Astrocyte (in vitro differentiated cells and primary cell): ENCODE measurements around the gene ATXN1L.

Experiments used
- EZH2 ChIP-seq: IDR thresholded peaks from 2 replicates; pipeline ENCODE4 v1.6.1; 2012; ENCODE audit warnings: mild to moderate bottlenecking, low read length, inconsistent platforms; ENCODE audit not compliant: insufficient read depth
- TF ChIP-seq, protein P1 (sequence below): IDR thresholded peaks from 2 replicates; pipeline ENCODE4 v1.5.1; 2011; ENCODE audit warnings: low read depth, mild to moderate bottlenecking, inconsistent platforms, low read length, moderate library complexity; ENCODE audit not compliant: insufficient read depth

DNA sequence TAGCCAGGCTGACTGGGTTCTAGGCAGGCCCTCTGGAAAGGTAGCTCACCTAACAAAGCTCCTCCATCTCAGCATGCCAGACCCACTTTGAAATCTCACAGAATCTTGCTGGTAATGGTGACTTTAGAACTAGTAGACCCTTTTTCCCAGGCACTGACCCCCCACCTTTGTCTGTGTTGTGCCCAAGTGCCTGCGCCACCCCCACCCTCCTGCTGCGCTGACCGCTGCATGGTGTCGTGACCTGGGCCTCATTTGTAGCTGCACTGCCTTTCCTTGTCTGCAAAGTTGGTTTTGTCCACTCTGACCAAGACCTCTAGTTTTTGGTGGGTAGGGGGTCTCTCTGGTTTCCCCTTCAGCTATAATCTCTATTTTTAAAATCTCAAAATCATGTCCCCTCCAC is 6.8 kb downstream of the ATXN1L start:
- TF ChIP-seq, protein P1, sequence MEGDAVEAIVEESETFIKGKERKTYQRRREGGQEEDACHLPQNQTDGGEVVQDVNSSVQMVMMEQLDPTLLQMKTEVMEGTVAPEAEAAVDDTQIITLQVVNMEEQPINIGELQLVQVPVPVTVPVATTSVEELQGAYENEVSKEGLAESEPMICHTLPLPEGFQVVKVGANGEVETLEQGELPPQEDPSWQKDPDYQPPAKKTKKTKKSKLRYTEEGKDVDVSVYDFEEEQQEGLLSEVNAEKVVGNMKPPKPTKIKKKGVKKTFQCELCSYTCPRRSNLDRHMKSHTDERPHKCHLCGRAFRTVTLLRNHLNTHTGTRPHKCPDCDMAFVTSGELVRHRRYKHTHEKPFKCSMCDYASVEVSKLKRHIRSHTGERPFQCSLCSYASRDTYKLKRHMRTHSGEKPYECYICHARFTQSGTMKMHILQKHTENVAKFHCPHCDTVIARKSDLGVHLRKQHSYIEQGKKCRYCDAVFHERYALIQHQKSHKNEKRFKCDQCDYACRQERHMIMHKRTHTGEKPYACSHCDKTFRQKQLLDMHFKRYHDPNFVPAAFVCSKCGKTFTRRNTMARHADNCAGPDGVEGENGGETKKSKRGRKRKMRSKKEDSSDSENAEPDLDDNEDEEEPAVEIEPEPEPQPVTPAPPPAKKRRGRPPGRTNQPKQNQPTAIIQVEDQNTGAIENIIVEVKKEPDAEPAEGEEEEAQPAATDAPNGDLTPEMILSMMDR, result no peak
- TF ChIP-seq EZH2, result no peak
